ENCODE data around the gene EPN2. TPM values are rescaled to one million over a fixed set of nuclear protein-coding genes. Genes with fewer than 3 reads are reported as not detected.

EPN2 gene
- total RNA-seq, 1 experiment from 2014 or later = 31.3 TPM

DNA sequence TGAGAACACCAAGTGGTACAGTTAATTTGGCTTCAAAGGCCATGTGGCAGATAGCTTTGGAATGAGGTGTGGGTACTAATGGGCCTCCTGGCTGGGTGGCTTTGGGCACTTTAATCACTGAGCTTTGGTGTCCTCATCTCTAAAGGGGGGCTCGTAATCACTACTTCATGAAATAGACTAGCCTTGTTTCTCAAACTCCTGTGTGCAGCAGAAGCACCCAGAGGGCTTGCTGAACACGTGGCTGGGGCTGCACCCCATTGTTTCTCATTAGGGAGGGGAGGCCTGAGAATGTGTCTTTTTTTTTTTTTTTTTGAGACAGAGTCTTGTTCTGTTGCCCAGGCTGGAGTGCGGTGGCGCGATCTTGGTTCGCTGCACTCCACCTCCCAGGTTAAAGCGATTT is 5.8 kb downstream of the EPN2 start:
- H3K27me3 Mint-ChIP-seq (ENCODE audit: unreplicated experiment) = no peaks in the 10 kb centered on the region
- intact Hi-C loops (cut with micrococcal nuclease; ENCODE audit: unreplicated experiment) = no loop called here
- peaks cover 12% of the 10 kb centered on the region for H3K36me3 Mint-ChIP-seq (ENCODE audit: insufficient read depth, unreplicated experiment)
- no peak for DNase-seq
- H3K4me1 Mint-ChIP-seq (ENCODE audit: low read depth, unreplicated experiment) = peaks cover 12% of the 10 kb centered on the region
- no peak overlapping the region for H3K4me3 Mint-ChIP-seq (ENCODE audit: low read depth, unreplicated experiment)
- no TSS peak for BruUV-seq (replicated peaks)
- TF ChIP-seq, protein P1, sequence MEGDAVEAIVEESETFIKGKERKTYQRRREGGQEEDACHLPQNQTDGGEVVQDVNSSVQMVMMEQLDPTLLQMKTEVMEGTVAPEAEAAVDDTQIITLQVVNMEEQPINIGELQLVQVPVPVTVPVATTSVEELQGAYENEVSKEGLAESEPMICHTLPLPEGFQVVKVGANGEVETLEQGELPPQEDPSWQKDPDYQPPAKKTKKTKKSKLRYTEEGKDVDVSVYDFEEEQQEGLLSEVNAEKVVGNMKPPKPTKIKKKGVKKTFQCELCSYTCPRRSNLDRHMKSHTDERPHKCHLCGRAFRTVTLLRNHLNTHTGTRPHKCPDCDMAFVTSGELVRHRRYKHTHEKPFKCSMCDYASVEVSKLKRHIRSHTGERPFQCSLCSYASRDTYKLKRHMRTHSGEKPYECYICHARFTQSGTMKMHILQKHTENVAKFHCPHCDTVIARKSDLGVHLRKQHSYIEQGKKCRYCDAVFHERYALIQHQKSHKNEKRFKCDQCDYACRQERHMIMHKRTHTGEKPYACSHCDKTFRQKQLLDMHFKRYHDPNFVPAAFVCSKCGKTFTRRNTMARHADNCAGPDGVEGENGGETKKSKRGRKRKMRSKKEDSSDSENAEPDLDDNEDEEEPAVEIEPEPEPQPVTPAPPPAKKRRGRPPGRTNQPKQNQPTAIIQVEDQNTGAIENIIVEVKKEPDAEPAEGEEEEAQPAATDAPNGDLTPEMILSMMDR (IDR thresholded peaks at IDR 0.05; ENCODE audit: unreplicated experiment) = no peak
- H3K9me3 Mint-ChIP-seq (ENCODE audit: low read depth, unreplicated experiment) = no peaks in the 10 kb centered on the region
- no peak overlapping the region for H3K27ac Mint-ChIP-seq (ENCODE audit: unreplicated experiment)
- CTCF ChIA-PET = interaction anchor here (0.7 to 0.8 kb wide), 2 partner anchors 17 to 223 kb away, joined by 5 read pairs; no protein-coding TSS in a partner anchor

DNA sequence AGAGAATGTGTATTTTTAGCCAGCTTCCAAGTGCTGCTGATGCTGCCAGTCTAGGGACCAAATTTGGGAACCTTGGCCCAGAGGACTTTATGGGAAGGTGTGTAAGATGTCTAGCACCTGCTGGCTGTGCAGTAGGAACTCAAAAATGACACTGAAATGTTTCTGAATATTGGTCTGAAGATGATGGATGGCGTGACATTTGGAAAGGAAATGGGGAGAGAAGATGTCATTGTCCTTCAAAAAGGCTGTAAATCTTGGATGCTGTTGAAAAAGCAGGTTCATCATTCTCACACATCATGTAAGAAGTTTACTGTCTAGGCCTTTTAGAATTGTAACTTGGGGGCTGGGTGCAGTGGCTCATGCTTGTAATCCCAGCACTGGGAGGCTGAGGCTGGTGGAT is 6.7 kb downstream of the EPN2 start:
- no peak for DNase-seq
- Mint-ChIP-seq H3K4me1 (ENCODE audit: low read depth, unreplicated experiment) (peaks cover 21% of the 10 kb centered on the region), H3K27ac (ENCODE audit: unreplicated experiment) (no peak overlapping the region), H3K27me3 (ENCODE audit: unreplicated experiment) (no peaks in the 10 kb centered on the region), H3K36me3 (ENCODE audit: insufficient read depth, unreplicated experiment) (peaks cover 5% of the 10 kb centered on the region), H3K4me3 (ENCODE audit: low read depth, unreplicated experiment) (no peak overlapping the region), H3K9me3 (ENCODE audit: low read depth, unreplicated experiment) (no peaks in the 10 kb centered on the region)
- CTCF ChIA-PET = no interaction called here
- TF ChIP-seq, protein P1 (IDR thresholded peaks at IDR 0.05; ENCODE audit: unreplicated experiment) = no peak
- BruUV-seq (replicated peaks) = no TSS peak
- intact Hi-C loops (cut with micrococcal nuclease; ENCODE audit: unreplicated experiment) = no loop called here

DNA sequence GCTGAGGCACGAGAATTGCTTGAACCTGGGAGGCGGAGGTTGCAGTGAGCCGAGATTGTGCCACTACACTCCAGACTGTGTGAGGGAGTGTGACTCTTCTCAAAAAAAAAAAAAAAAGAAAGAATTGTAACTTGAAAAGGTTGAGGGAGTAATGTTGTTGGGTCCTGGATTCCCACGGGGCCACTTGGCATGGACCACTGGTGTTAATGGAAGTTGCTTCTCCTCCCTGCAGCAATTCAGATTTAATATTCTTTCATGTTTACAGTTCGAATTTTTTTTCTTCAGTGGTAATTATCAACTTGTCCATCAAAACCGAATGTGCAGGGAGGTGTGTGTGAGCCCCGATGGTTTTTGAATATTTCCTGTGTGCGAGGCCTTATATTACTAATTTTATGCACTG is 7.2 kb downstream of the EPN2 start:
- H3K36me3 Mint-ChIP-seq (ENCODE audit: insufficient read depth, unreplicated experiment) = peaks cover 5% of the 10 kb centered on the region

DNA sequence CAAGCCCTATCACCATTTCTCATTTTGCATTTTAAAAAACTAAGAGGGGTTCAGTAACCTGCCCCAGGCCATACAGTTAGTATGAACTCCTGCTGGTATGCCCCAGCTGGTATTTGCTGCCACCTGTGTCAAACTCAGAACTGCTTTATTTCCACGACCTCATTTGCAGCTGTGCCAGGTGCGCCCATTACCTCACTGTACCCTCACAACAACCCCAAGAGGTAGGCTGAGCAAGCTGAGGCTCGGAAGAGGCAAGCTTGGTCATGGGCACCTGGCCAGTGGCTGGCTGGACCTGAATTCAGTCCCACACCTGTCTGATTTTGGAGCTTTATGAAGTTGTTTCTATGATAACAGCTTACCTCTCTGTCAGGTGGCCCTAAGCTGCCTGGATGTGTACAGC is 7.6 kb downstream of the EPN2 start:
- H3K9me3 Mint-ChIP-seq (ENCODE audit: low read depth, unreplicated experiment) = no peaks in the 10 kb centered on the region
- CTCF ChIA-PET = interaction anchor here (0.6 kb wide), 1 partner anchor 64 kb away, joined by 5 read pairs; no protein-coding TSS in a partner anchor
- H3K4me3 Mint-ChIP-seq (ENCODE audit: low read depth, unreplicated experiment) = no peak overlapping the region
- H3K36me3 Mint-ChIP-seq (ENCODE audit: insufficient read depth, unreplicated experiment) = peaks cover 5% of the 10 kb centered on the region
- intact Hi-C loops (cut with micrococcal nuclease; ENCODE audit: unreplicated experiment) = no loop called here
- no peaks in the 10 kb centered on the region for H3K27me3 Mint-ChIP-seq (ENCODE audit: unreplicated experiment)
- no peak for DNase-seq
- peaks cover 24% of the 10 kb centered on the region for H3K4me1 Mint-ChIP-seq (ENCODE audit: low read depth, unreplicated experiment)
- TF ChIP-seq, protein P1 (IDR thresholded peaks at IDR 0.05; ENCODE audit: unreplicated experiment) = no peak
- H3K27ac Mint-ChIP-seq (ENCODE audit: unreplicated experiment) = no peak overlapping the region
- BruUV-seq (replicated peaks) = no TSS peak

More for the DNA sequence above, 7.2 kb downstream of the EPN2 start:
- H3K27ac Mint-ChIP-seq (ENCODE audit: unreplicated experiment) = no peak overlapping the region
- no peaks in the 10 kb centered on the region for H3K9me3 Mint-ChIP-seq (ENCODE audit: low read depth, unreplicated experiment)
- DNase-seq = no peak
- H3K4me1 Mint-ChIP-seq (ENCODE audit: low read depth, unreplicated experiment) = peaks cover 24% of the 10 kb centered on the region
- TF ChIP-seq, protein P1 (IDR thresholded peaks at IDR 0.05; ENCODE audit: unreplicated experiment) = no peak
- H3K27me3 Mint-ChIP-seq (ENCODE audit: unreplicated experiment) = no peaks in the 10 kb centered on the region
- no peak overlapping the region for H3K4me3 Mint-ChIP-seq (ENCODE audit: low read depth, unreplicated experiment)
- no TSS peak for BruUV-seq (replicated peaks)
- CTCF ChIA-PET = no interaction called here
- intact Hi-C loops (cut with micrococcal nuclease; ENCODE audit: unreplicated experiment) = no loop called here

Data from Calu3 (cell line).